ENCODE results near the gene SSTR4.

SSTR4 gene

GRCh38 chr20:23085436-23086055 is 50.4 kb downstream of the SSTR4 start:
- Histone ChIP-seq H3K27ac (ENCODE audit: insufficient read depth, low read depth, low read length, poor library complexity, severe bottlenecking) (no peak overlapping the region), H3K4me3 (ENCODE audit: insufficient read depth, low read depth, low read length) (no peak overlapping the region), H3K9me3 (ENCODE audit: control insufficient read depth, low read length) (no peaks in the 10 kb centered on the region), H3K36me3 (ENCODE audit: control insufficient read depth, insufficient read depth, low read length) (no peaks in the 10 kb centered on the region), H3K4me1 (ENCODE audit: control insufficient read depth, insufficient read depth, low read length) (no peaks in the 10 kb centered on the region), H3K27me3 (ENCODE audit: control insufficient read depth, insufficient read depth, low read length, poor library complexity, severe bottlenecking) (no peaks in the 10 kb centered on the region)
- 93% methylated on average over 23 of the region's 23 CpGs for WGBS, 2 experiments

DNA sequence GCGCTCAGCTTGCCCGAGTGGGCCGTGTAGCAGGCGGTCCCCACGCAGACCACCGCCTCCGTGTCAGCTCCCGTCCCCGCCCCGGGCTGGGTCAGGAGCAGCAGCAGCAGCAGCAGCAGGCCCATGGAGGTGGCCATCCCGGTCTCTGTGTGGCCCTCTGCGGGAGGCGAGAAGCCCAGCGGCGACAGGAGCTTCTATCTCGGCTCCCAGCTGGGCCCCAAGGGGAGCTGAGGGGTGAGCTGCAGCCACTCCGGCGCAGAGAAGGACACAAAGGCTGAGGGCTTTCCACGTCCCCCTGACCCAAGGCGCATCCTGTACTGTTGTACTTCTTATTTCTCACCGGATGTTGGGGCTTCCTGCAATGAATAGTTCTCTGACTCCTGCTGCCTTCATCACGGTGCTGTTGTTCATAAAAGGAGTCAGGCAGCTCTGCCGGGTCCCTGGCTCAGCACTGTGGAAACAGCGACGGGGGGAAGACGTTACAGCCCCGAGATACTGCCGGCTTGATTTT is 51.0 kb downstream of the SSTR4 start, which contains the start of gene CD93:
Gene CD93, minus strand, starts transcription at position 269 of the 511 bp plus-strand sequence. Its CDS starts 132 bp downstream, at position 137.
- no peaks in the 10 kb centered on the region for H3K27me3 ChIP-seq (ENCODE audit: control insufficient read depth, insufficient read depth, low read length, poor library complexity, severe bottlenecking)
- no peaks in the 10 kb centered on the region for H3K36me3 ChIP-seq (ENCODE audit: control insufficient read depth, insufficient read depth, low read length)
- no peaks in the 10 kb centered on the region for H3K9me3 ChIP-seq (ENCODE audit: control insufficient read depth, low read length)
- no peak within 1 kb of the TSS for H3K27ac ChIP-seq (ENCODE audit: insufficient read depth, low read depth, low read length, poor library complexity, severe bottlenecking)
- no peak within 1 kb of the TSS for H3K4me3 ChIP-seq (ENCODE audit: insufficient read depth, low read depth, low read length)
- 82% methylated on average over 28 of the region's 28 CpGs for WGBS, 2 experiments
- no peaks in the 10 kb centered on the region for H3K4me1 ChIP-seq (ENCODE audit: control insufficient read depth, insufficient read depth, low read length)

- H3K27ac ChIP-seq (ENCODE audit: insufficient read depth, low read depth, low read length, poor library complexity, severe bottlenecking) = no peak overlapping the region
- no peaks in the 10 kb centered on the region for H3K9me3 ChIP-seq (ENCODE audit: control insufficient read depth, low read length)
- H3K27me3 ChIP-seq (ENCODE audit: control insufficient read depth, insufficient read depth, low read length, poor library complexity, severe bottlenecking) = no peaks in the 10 kb centered on the region
- H3K4me3 ChIP-seq (ENCODE audit: insufficient read depth, low read depth, low read length) = no peak overlapping the region
- no peaks in the 10 kb centered on the region for H3K36me3 ChIP-seq (ENCODE audit: control insufficient read depth, insufficient read depth, low read length)
- H3K4me1 ChIP-seq (ENCODE audit: control insufficient read depth, insufficient read depth, low read length) = no peaks in the 10 kb centered on the region
- 87 to 88% methylated on average over 14 of the region's 14 CpGs for WGBS, 2 experiments
Measured at GRCh38 chr20:23086931-23087411, 51.9 kb downstream of the SSTR4 start.

DNA sequence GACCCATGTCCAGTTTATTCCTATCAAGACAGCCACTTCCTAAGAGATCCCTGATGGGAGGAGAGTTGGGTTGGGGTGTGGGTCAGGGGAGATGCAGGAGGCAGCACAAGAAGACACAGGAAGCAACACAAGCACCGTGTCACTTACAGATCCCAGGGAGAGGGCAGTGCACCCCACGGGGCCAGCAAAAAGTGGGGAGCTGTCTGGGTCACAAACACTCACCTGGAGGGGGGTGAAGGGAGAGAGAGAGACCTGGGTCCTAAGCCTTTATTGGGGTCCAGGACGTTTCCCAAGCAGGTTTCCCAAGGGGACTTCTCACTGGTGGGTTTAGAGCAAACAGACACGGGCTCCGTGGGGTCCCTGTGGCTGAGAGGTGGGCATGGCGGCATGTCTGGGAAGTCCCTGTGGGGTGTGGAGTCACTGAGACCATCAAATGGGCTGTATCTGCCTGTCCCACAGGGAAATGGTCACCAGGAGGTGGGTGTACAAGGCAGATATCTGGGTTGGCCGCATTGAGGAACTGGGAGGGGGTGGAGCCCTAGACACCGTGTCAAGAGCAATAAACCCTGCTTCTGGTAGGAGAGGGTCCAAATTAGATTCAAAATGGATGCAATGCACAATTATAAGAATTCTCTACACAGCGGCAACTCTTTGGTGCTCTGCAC is 52.6 kb downstream of the SSTR4 start:
- 93 to 94% methylated on average over 9 of the region's 9 CpGs for WGBS, 2 experiments
- no peak overlapping the region for H3K4me3 ChIP-seq (ENCODE audit: insufficient read depth, low read depth, low read length)
- no peaks in the 10 kb centered on the region for H3K4me1 ChIP-seq (ENCODE audit: control insufficient read depth, insufficient read depth, low read length)
- no peak overlapping the region for H3K27ac ChIP-seq (ENCODE audit: insufficient read depth, low read depth, low read length, poor library complexity, severe bottlenecking)
- H3K9me3 ChIP-seq (ENCODE audit: control insufficient read depth, low read length) = no peaks in the 10 kb centered on the region
- H3K36me3 ChIP-seq (ENCODE audit: control insufficient read depth, insufficient read depth, low read length) = no peaks in the 10 kb centered on the region
- H3K27me3 ChIP-seq (ENCODE audit: control insufficient read depth, insufficient read depth, low read length, poor library complexity, severe bottlenecking) = no peaks in the 10 kb centered on the region

Data from ectodermal cell (in vitro differentiated cells).